ENCODE data around the gene KLK5.

KLK5 gene

DNA sequence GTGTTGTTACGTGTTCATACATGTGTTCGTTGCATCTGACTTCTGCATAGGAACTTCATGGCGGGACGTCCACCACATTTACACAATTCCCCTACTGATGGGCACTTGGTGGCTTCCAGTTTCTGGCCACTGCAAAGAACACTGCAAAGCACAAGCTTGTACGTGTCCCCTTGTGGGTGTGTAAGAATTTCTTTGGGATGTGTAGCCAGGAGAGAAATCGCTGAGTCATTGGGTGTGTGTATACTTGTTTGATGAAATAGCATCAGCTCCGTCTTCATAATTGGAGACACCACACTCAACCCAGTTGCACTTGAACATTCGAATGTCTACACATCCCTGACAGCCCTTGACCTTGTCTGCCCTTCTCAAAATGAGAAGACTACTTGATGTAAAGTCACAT, 19.2 kb downstream of the KLK5 start:
- no peaks in the 10 kb centered on the region for H3K9me3 ChIP-seq (ENCODE audit: control insufficient read depth, low read depth, low read length)
- H3K27ac ChIP-seq (ENCODE audit: low read length): no peak overlapping the region
- no peaks in the 10 kb centered on the region for H3K4me1 ChIP-seq (ENCODE audit: control insufficient read depth, low read depth, low read length)
- H3K36me3 ChIP-seq (ENCODE audit: control insufficient read depth, low read depth, low read length): no peaks in the 10 kb centered on the region
- no peaks in the 10 kb centered on the region for H3K27me3 ChIP-seq (ENCODE audit: control insufficient read depth, insufficient read depth, low read length)
- no peak overlapping the region for H3K9ac ChIP-seq (ENCODE audit: low read length)
- H3K4me3 ChIP-seq (ENCODE audit: low read length): no peak overlapping the region

DNA sequence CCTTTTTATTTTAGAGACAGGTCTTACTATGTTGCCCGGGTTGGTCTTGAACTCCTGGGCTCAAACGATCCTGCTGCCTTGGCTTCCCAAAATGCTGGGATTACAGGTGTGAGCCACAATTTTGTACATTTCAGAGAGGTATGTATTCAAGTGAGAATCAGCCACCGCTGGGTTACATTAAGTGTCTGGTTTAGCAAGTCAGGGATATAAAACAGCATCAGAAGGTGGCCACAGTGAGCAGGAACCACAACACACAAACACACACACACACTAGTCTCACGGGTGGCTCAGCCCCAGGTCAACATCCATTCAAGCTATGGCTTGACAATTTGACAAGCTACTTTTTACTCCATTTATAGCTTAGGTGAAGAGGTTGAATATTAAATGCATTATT, 20.2 kb downstream of the KLK5 start:
- Histone ChIP-seq H3K9ac (ENCODE audit: low read length) (no peak overlapping the region), H3K4me3 (ENCODE audit: low read length) (no peak overlapping the region), H3K36me3 (ENCODE audit: control insufficient read depth, low read depth, low read length) (no peaks in the 10 kb centered on the region), H3K27ac (ENCODE audit: low read length) (no peak overlapping the region), H3K4me1 (ENCODE audit: control insufficient read depth, low read depth, low read length) (no peaks in the 10 kb centered on the region), H3K27me3 (ENCODE audit: control insufficient read depth, insufficient read depth, low read length) (no peaks in the 10 kb centered on the region), H3K9me3 (ENCODE audit: control insufficient read depth, low read depth, low read length) (no peaks in the 10 kb centered on the region)

- Histone ChIP-seq H3K27me3 (ENCODE audit: control insufficient read depth, insufficient read depth, low read length) (no peaks in the 10 kb centered on the region), H3K9me3 (ENCODE audit: control insufficient read depth, low read depth, low read length) (no peaks in the 10 kb centered on the region), H3K36me3 (ENCODE audit: control insufficient read depth, low read depth, low read length) (no peaks in the 10 kb centered on the region), H3K4me3 (ENCODE audit: low read length) (no peak overlapping the region), H3K27ac (ENCODE audit: low read length) (no peak overlapping the region), H3K4me1 (ENCODE audit: control insufficient read depth, low read depth, low read length) (no peaks in the 10 kb centered on the region), H3K9ac (ENCODE audit: low read length) (no peak overlapping the region)
Measured at GRCh38 chr19:50932018-50932689, 20.7 kb downstream of the KLK5 start.

- Histone ChIP-seq H3K36me3 (ENCODE audit: control insufficient read depth, low read depth, low read length) (no peaks in the 10 kb centered on the region), H3K4me3 (ENCODE audit: low read length) (no peak overlapping the region), H3K9ac (ENCODE audit: low read length) (no peak overlapping the region), H3K27me3 (ENCODE audit: control insufficient read depth, insufficient read depth, low read length) (no peaks in the 10 kb centered on the region), H3K4me1 (ENCODE audit: control insufficient read depth, low read depth, low read length) (no peaks in the 10 kb centered on the region), H3K9me3 (ENCODE audit: control insufficient read depth, low read depth, low read length) (no peaks in the 10 kb centered on the region), H3K27ac (ENCODE audit: low read length) (no peak overlapping the region)
Measured at GRCh38 chr19:50931023-50931422, 21.8 kb downstream of the KLK5 start.

DNA sequence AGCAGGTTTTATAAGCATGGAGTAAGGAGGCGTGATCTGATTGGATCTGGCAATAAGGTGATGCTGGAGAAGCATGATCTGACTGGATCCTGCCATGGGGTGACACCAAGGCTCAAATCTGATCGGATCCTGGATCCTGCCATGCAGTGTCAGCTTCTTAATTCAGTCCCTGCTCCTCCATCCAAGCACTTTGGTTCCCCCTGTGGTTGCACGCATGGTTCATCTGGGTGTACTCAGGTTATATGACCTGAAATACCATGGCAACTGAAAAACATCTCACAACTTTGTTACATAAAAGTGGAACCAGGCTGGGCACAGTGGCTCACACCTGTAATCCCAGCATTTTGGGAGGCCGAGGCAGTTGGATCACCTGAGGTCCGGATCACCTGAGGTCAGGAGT, 24.0 kb downstream of the KLK5 start:
- Histone ChIP-seq H3K27me3 (ENCODE audit: control insufficient read depth, insufficient read depth, low read length) (no peaks in the 10 kb centered on the region), H3K4me3 (ENCODE audit: low read length) (no peak overlapping the region), H3K27ac (ENCODE audit: low read length) (no peak overlapping the region), H3K9ac (ENCODE audit: low read length) (no peak overlapping the region), H3K36me3 (ENCODE audit: control insufficient read depth, low read depth, low read length) (no peaks in the 10 kb centered on the region), H3K9me3 (ENCODE audit: control insufficient read depth, low read depth, low read length) (no peaks in the 10 kb centered on the region), H3K4me1 (ENCODE audit: control insufficient read depth, low read depth, low read length) (no peaks in the 10 kb centered on the region)

DNA sequence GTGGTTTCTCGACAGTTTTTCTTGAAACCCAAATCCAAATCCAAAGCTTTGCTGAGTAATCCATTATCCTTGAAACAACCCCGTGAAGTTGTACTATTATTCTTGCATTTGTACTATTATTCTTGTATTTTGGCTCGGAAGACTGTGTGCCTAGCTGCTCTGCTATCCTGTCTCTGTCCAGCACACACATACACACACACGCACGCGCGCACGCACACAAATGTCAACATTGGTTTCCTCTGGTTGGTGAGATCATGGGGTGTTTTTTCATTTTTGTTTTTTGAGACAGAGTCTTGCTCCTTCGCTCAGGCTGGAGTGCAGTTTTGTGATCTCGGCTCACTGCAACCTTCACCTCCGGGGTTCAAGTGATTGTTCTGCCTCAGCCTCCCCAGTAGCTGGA, 26.7 kb downstream of the KLK5 start:
- Histone ChIP-seq H3K27me3 (ENCODE audit: control insufficient read depth, insufficient read depth, low read length) (peaks cover 10% of the 10 kb centered on the region), H3K27ac (ENCODE audit: low read length) (no peak overlapping the region), H3K4me1 (ENCODE audit: control insufficient read depth, low read depth, low read length) (peaks cover 10% of the 10 kb centered on the region)

GRCh38 chr19:50925734-50926133, 27.1 kb downstream of the KLK5 start:
- Histone ChIP-seq H3K27ac (ENCODE audit: low read length) (no peak overlapping the region), H3K4me1 (ENCODE audit: control insufficient read depth, low read depth, low read length) (peaks cover 10% of the 10 kb centered on the region), H3K4me3 (ENCODE audit: low read length) (no peak overlapping the region), H3K9ac (ENCODE audit: low read length) (no peak overlapping the region), H3K36me3 (ENCODE audit: control insufficient read depth, low read depth, low read length) (no peaks in the 10 kb centered on the region), H3K9me3 (ENCODE audit: control insufficient read depth, low read depth, low read length) (no peaks in the 10 kb centered on the region), H3K27me3 (ENCODE audit: control insufficient read depth, insufficient read depth, low read length) (peaks cover 11% of the 10 kb centered on the region)

More for the DNA sequence above, 26.7 kb downstream of the KLK5 start:
- Histone ChIP-seq H3K9me3 (ENCODE audit: control insufficient read depth, low read depth, low read length) (no peaks in the 10 kb centered on the region), H3K4me3 (ENCODE audit: low read length) (no peak overlapping the region), H3K9ac (ENCODE audit: low read length) (no peak overlapping the region), H3K36me3 (ENCODE audit: control insufficient read depth, low read depth, low read length) (no peaks in the 10 kb centered on the region)

GRCh38 chr19:50924586-50924985, 28.3 kb downstream of the KLK5 start:
- H3K27me3 ChIP-seq (ENCODE audit: control insufficient read depth, insufficient read depth, low read length): peaks cover 17% of the 10 kb centered on the region

GRCh38 chr19:50922317-50922853, 30.5 kb downstream of the KLK5 start:
- Histone ChIP-seq H3K36me3 (ENCODE audit: control insufficient read depth, low read depth, low read length) (no peaks in the 10 kb centered on the region), H3K4me1 (ENCODE audit: control insufficient read depth, low read depth, low read length) (peaks cover 10% of the 10 kb centered on the region), H3K9me3 (ENCODE audit: control insufficient read depth, low read depth, low read length) (no peaks in the 10 kb centered on the region), H3K27ac (ENCODE audit: low read length) (no peak overlapping the region), H3K27me3 (ENCODE audit: control insufficient read depth, insufficient read depth, low read length) (peaks cover 17% of the 10 kb centered on the region), H3K9ac (ENCODE audit: low read length) (no peak overlapping the region), H3K4me3 (ENCODE audit: low read length) (peak overlapping the region; percentile 47)

More at GRCh38 chr19:50924586-50924985, 28.3 kb downstream of the KLK5 start:
- no peaks in the 10 kb centered on the region for H3K9me3 ChIP-seq (ENCODE audit: control insufficient read depth, low read depth, low read length)
- no peaks in the 10 kb centered on the region for H3K36me3 ChIP-seq (ENCODE audit: control insufficient read depth, low read depth, low read length)
- H3K27ac ChIP-seq (ENCODE audit: low read length): no peak overlapping the region
- no peak overlapping the region for H3K4me3 ChIP-seq (ENCODE audit: low read length)
- no peak overlapping the region for H3K9ac ChIP-seq (ENCODE audit: low read length)
- H3K4me1 ChIP-seq (ENCODE audit: control insufficient read depth, low read depth, low read length): peaks cover 10% of the 10 kb centered on the region

DNA sequence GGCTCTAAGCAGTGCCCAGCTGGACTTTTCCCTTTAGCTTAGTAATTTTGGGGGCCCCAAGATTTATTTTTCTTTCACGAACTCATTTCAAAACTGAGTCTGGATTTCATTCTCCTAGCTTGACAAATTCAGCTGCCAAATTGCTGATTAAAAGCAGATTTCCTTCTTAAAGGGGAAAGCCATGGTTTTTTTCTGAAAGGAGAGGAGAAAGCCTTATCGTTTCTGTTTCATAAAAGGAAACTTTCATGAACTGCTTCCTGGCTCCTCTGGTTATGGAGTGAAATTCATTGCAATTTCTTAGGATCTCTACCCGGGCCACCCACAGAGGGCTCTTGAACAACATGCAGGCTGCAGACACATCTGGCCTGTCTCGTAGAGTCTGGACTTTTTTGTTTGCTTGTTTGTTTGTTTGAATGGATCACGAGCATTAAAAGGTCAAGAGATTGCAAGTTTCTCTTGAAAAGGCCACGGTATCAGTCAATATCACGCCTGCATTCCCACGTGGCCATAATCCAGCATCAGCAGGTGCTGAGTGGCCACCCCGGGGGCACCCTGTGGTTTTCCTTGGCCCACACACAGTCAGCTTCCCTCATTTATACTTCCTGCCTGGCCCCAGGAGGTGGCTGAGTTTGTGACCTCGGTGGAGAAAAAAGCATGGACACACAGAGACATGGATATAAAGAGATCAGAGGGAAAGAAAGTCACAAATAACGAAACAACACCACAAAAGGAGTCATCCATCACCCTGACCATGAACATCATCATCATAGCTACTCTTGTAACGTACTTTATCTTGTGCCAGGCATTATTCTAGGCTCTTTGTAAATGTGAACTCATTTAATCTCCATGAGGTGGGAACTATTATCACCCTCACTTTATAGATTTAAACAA, 31.2 kb downstream of the KLK5 start:
- Histone ChIP-seq H3K4me3 (ENCODE audit: low read length) (peak overlapping the region; percentile 47), H3K27ac (ENCODE audit: low read length) (no peak overlapping the region)

GRCh38 chr19:50916069-50916468, 36.8 kb downstream of the KLK5 start:
- no peak overlapping the region for H3K4me3 ChIP-seq (ENCODE audit: low read length)
- no peak overlapping the region for H3K9ac ChIP-seq (ENCODE audit: low read length)
- H3K27me3 ChIP-seq (ENCODE audit: control insufficient read depth, insufficient read depth, low read length): peaks cover 41% of the 10 kb centered on the region
- no peaks in the 10 kb centered on the region for H3K36me3 ChIP-seq (ENCODE audit: control insufficient read depth, low read depth, low read length)
- no peak overlapping the region for H3K27ac ChIP-seq (ENCODE audit: low read length)
- H3K4me1 ChIP-seq (ENCODE audit: control insufficient read depth, low read depth, low read length): no peaks in the 10 kb centered on the region
- no peaks in the 10 kb centered on the region for H3K9me3 ChIP-seq (ENCODE audit: control insufficient read depth, low read depth, low read length)

More for the DNA sequence above, 31.2 kb downstream of the KLK5 start:
- no peaks in the 10 kb centered on the region for H3K36me3 ChIP-seq (ENCODE audit: control insufficient read depth, low read depth, low read length)
- H3K4me1 ChIP-seq (ENCODE audit: control insufficient read depth, low read depth, low read length): peaks cover 10% of the 10 kb centered on the region
- peaks cover 17% of the 10 kb centered on the region for H3K27me3 ChIP-seq (ENCODE audit: control insufficient read depth, insufficient read depth, low read length)
- no peaks in the 10 kb centered on the region for H3K9me3 ChIP-seq (ENCODE audit: control insufficient read depth, low read depth, low read length)
- no peak overlapping the region for H3K9ac ChIP-seq (ENCODE audit: low read length)

All from iPS-18a (cell line).